NCI-H1105 (cell line): ENCODE data around the gene CDKN2B-AS1.
A peak's percentile ranks its signal among the peaks of the same experiment; 100 is the strongest.

Source experiments
- DNase-seq: peaks from one replicate; lab custom pipeline; 2025; lab: John Stamatoyannopoulos, UW

The CDKN2B-AS1 gene

GRCh38 chr9:22005702-22006606 is 11.4 kb downstream of the CDKN2B-AS1 start:
- DNase-seq, result no peak

- DNase-seq, result no peak
Observed at GRCh38 chr9:22008384-22008716, 13.8 kb downstream of the CDKN2B-AS1 start.

GRCh38 chr9:22008717-22009505 is 14.3 kb downstream of the CDKN2B-AS1 start, which contains the start of gene CDKN2B:
Gene CDKN2B (minus strand): TSS chr9:22009305. CDS start chr9:22008953, 352 bp downstream.
- DNase-seq, result peak; percentile 81

- DNase-seq, result no peak
Observed at GRCh38 chr9:22009506-22009867, 14.9 kb downstream of the CDKN2B-AS1 start.

GRCh38 chr9:22010866-22011625 is 16.5 kb downstream of the CDKN2B-AS1 start:
- DNase-seq, result no peak

GRCh38 chr9:22022396-22022795 is 27.8 kb downstream of the CDKN2B-AS1 start:
- DNase-seq, result no peak

GRCh38 chr9:22026696-22027095 is 32.1 kb downstream of the CDKN2B-AS1 start:
- no peak for DNase-seq

- no peak for DNase-seq
Observed at GRCh38 chr9:22028394-22028793, 33.8 kb downstream of the CDKN2B-AS1 start.

- DNase-seq, result no peak
Observed at GRCh38 chr9:22029231-22029630, 34.6 kb downstream of the CDKN2B-AS1 start.

- no peak for DNase-seq
Observed at GRCh38 chr9:22030101-22030598, 35.6 kb downstream of the CDKN2B-AS1 start.

GRCh38 chr9:22031655-22032411 is 37.2 kb downstream of the CDKN2B-AS1 start:
- no peak for DNase-seq

GRCh38 chr9:22033012-22033630 is 38.5 kb downstream of the CDKN2B-AS1 start:
- no peak for DNase-seq

GRCh38 chr9:22035591-22036011 is 41.0 kb downstream of the CDKN2B-AS1 start:
- no peak for DNase-seq

GRCh38 chr9:22036866-22037626 is 42.5 kb downstream of the CDKN2B-AS1 start:
- no peak for DNase-seq

GRCh38 chr9:22037954-22038690 is 43.5 kb downstream of the CDKN2B-AS1 start:
- no peak for DNase-seq

- no peak for DNase-seq
Observed at GRCh38 chr9:22039258-22039657, 44.7 kb downstream of the CDKN2B-AS1 start.

GRCh38 chr9:22040760-22041159 is 46.2 kb downstream of the CDKN2B-AS1 start:
- no peak for DNase-seq

- DNase-seq, result no peak
Observed at GRCh38 chr9:22041344-22041743, 46.8 kb downstream of the CDKN2B-AS1 start.

- DNase-seq, result no peak
Observed at GRCh38 chr9:22041775-22042174, 47.2 kb downstream of the CDKN2B-AS1 start.
